ENCODE data around the gene ATP10B.

- TF ChIP-seq CTCF (IDR thresholded peaks at IDR 0.05): no peak
- TF ChIP-seq POLR2A (IDR thresholded peaks at IDR 0.05): no peak
- TF ChIP-seq POLR2AphosphoS5 (IDR thresholded peaks at IDR 0.05; ENCODE audit: insufficient read depth in 1 of 2, low read depth in 1 of 2): no peak
These were observed 309.7 kb downstream of the ATP10B start for GRCh38 chr5:160542281-160542680.

All from vagina (tissue), 2 donors.